K562 (cell line): ENCODE data around the gene BEST1. TPM values are rescaled to one million over a fixed set of nuclear protein-coding genes. Genes with fewer than 3 reads are reported as not detected.

Experiments
- CBX1 ChIP-seq: sonication (generic); IDR thresholded peaks from 2 replicates; pipeline ENCODE4 v1.6.1; 2016; ENCODE audit warnings: antibody characterized with exemption, low read depth, mild to moderate bottlenecking
- DACH1 ChIP-seq: fragments of 450-650 bp; IDR thresholded peaks from 2 replicates; pipeline ENCODE4 v1.6.1; 2018; ENCODE audit not compliant: partially characterized antibody
- FOXJ3 ChIP-seq: sonication (generic); formaldehyde crosslinking; IDR thresholded peaks from 2 replicates; pipeline ENCODE4 v1.4.0; 2020; ENCODE audit warnings: mild to moderate bottlenecking, missing genetic modification reagents
- HDAC6 ChIP-seq: IDR thresholded peaks from 2 replicates; pipeline ENCODE4 v1.6.1; 2012; ENCODE audit warnings: low read depth, mild to moderate bottlenecking, control low read depth, inconsistent platforms, low read length, moderate library complexity
- KAT7 ChIP-seq: sonication (generic); formaldehyde crosslinking; IDR thresholded peaks from 2 replicates; pipeline ENCODE4 v1.8.0; 2022; ENCODE audit warnings: missing genetic modification reagents, mild to moderate bottlenecking, borderline replicate concordance
- MEF2A ChIP-seq: IDR thresholded peaks from 2 replicates; pipeline ENCODE4 v1.6.1; 2011; ENCODE audit warnings: low read depth, mild to moderate bottlenecking, low read length, moderate library complexity; ENCODE audit not compliant: control insufficient read depth
- MIER1 ChIP-seq: fragments of 450-650 bp; IDR thresholded peaks from 2 replicates; pipeline ENCODE4 v1.6.1; 2016; ENCODE audit warnings: antibody characterized with exemption, mild to moderate bottlenecking, low read depth
- NFXL1 ChIP-seq: fragments of 450-650 bp; formaldehyde crosslinking; IDR thresholded peaks from 2 replicates; pipeline ENCODE4 v1.4.0; 2021; ENCODE audit warnings: mild to moderate bottlenecking
- NR2C2 ChIP-seq, 2 experiments: fragments of 200-800 bp in 1 of 2; sonication (Bioruptor generic) in 1 of 2; sonication (generic) in 1 of 2; formaldehyde crosslinking in 1 of 2; IDR thresholded peaks; 2 replicates each; pipeline versions ENCODE4 v1.6.1 to v1.8.0; 2016 to 2022; ENCODE audit warnings: mild to moderate bottlenecking in 1 of 2, missing compliant biosample characterization in 1 of 2, missing genetic modification characterization in 1 of 2, missing genetic modification reagents in 1 of 2
- SIN3B ChIP-seq: fragments of 450-650 bp; IDR thresholded peaks from 2 replicates; pipeline ENCODE4 v1.6.1; 2017; ENCODE audit warnings: low read depth, mild to moderate bottlenecking, moderate library complexity
- SP2 ChIP-seq: IDR thresholded peaks from 2 replicates; pipeline ENCODE4 v1.6.1; 2011; ENCODE audit warnings: mild to moderate bottlenecking, low read depth, low read length, moderate library complexity; ENCODE audit not compliant: poor library complexity, severe bottlenecking; ENCODE audit errors: extremely low read depth
- TCF7L2 ChIP-seq: fragments of 150-350 bp; IDR thresholded peaks from 2 replicates; pipeline ENCODE4 v1.6.1; 2016; ENCODE audit warnings: low read depth, mild to moderate bottlenecking, low read length, moderate library complexity
- TEAD4 ChIP-seq, 2 experiments: sonication (generic) in 1 of 2; formaldehyde crosslinking in 1 of 2; IDR thresholded peaks; 2 replicates each; pipeline versions ENCODE4 v1.6.1 to v1.8.0; 2012 to 2022; ENCODE audit warnings: borderline replicate concordance in 1 of 2, inconsistent platforms in 1 of 2, low read length in 1 of 2, mild to moderate bottlenecking in 1 of 2, missing genetic modification reagents in 1 of 2
- polyA plus RNA-seq, 8 experiments: library from polyadenylated mRNA; depleted of rRNA in 4 of 8; stranded (reverse) in 5 of 8; unstranded in 3 of 8; fragments of >200 nt; fragmentation: Nextera tagmentation in 2 of 8; fragmentation: Illumina TruSeq in 1 of 8; extraction: Ambion mirVana in 2 of 8; extraction: Trizol in 1 of 8; gene quantifications; 2 replicates each; pipeline versions ENCODE4 v1.2.1 to v1.2.3, GENCODE V29; 2011 to 2014; ENCODE audit warnings: inconsistent platforms in 1 of 8, missing spikeins in 1 of 8
- total RNA-seq, 7 experiments: library from RNA; depleted of rRNA in 6 of 7; stranded (reverse); fragments of >200 nt in 6 of 7; fragmentation: Illumina TruSeq in 2 of 7; extraction: Trizol in 2 of 7; gene quantifications; 2 replicates each; pipeline versions ENCODE4 v1.2.1 to v1.2.3, GENCODE V29; 2011 to 2021; ENCODE audit warnings: low replicate concordance in 1 of 7
- TF ChIP-seq, protein P1 (sequence below): fragments of 450-650 bp; formaldehyde crosslinking; IDR thresholded peaks from 2 replicates; pipeline ENCODE4 v1.4.0; 2020; ENCODE audit warnings: mild to moderate bottlenecking
- TF ChIP-seq, protein P2 (sequence below): IDR thresholded peaks from 2 replicates; pipeline ENCODE4 v1.6.1; 2011; ENCODE audit not compliant: insufficient read length; ENCODE audit errors: extremely low read depth
- TF ChIP-seq, protein P3 (sequence below): fragments of 450-650 bp; IDR thresholded peaks from one replicate; pipeline ENCODE4 v1.6.1; 2018; ENCODE audit warnings: mild to moderate bottlenecking, moderate library complexity; ENCODE audit not compliant: partially characterized antibody
- TF ChIP-seq, protein P4 (sequence below), 2 experiments: fragments of 450-650 bp in 1 of 2; IDR thresholded peaks; 2 replicates each; pipeline ENCODE4 v1.6.1; 2011 to 2017; ENCODE audit warnings: low read depth in 2 of 2, antibody characterized with exemption in 1 of 2, borderline replicate concordance in 1 of 2, low read length in 1 of 2, mild to moderate bottlenecking in 1 of 2, mixed read lengths in 1 of 2; ENCODE audit not compliant: control insufficient read depth in 1 of 2
- TF ChIP-seq, protein P5 (sequence below): sonication (generic); IDR thresholded peaks from 2 replicates; pipeline ENCODE4 v1.6.1; 2016

BEST1 gene
- total and polyA plus RNA-seq, 9 of the 15 experiments (the other 6 are each of a cell fraction or from before 2014, with no cell fraction given) = 0.07 to 1.3 (median 0.40) TPM

DNA sequence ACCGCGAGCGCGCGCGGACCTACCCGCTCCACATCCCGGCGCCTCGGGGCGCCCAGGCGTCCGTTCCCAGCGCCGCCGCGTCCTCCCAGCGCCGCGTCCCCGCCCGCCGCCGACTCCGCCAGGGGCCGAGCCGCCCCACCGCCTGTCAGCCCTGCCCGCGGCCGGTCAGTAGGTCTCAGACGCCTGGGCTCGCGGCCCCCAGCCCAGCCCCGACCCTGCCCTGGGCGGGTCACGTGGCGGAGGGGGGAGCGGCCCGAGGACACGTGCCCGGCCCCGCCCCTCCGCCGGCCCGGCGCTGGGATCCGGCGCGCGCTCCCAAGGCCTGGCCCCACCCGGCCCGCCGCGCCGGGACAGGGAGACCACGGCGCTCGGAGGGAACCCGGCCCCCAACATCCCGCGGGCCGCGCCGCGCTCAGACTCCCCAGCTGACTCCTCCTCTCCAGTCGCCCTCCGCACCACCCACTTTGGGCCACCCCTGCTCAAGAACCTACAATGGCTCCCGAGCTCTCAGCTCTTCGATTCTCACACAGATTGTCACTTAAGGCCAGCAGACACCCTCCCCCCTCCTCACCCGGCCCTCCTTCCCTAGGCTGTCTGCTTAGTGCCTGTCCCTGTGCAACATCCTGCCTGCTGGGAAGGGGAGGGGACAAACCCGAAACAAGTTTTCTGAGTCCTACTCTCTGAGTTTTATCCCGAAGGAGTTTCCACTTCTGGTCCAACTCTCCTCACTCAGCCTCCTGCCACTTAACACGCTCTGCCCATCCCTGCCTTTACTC, 32.6 kb upstream of the BEST1 start, which contains the start of gene RAB3IL1 (continued):
- TF ChIP-seq, protein P1, sequence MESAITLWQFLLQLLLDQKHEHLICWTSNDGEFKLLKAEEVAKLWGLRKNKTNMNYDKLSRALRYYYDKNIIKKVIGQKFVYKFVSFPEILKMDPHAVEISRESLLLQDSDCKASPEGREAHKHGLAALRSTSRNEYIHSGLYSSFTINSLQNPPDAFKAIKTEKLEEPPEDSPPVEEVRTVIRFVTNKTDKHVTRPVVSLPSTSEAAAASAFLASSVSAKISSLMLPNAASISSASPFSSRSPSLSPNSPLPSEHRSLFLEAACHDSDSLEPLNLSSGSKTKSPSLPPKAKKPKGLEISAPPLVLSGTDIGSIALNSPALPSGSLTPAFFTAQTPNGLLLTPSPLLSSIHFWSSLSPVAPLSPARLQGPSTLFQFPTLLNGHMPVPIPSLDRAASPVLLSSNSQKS = no peak
- TF ChIP-seq CBX1 = peak; percentile 90; the same call in 1 of the 2 replicates
- TF ChIP-seq SIN3B = peak; percentile 67; the same call in 1 of the 2 replicates
- no peak for TF ChIP-seq TCF7L2
- TF ChIP-seq, protein P2, sequence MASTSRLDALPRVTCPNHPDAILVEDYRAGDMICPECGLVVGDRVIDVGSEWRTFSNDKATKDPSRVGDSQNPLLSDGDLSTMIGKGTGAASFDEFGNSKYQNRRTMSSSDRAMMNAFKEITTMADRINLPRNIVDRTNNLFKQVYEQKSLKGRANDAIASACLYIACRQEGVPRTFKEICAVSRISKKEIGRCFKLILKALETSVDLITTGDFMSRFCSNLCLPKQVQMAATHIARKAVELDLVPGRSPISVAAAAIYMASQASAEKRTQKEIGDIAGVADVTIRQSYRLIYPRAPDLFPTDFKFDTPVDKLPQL = no peak
- no peak for TF ChIP-seq DACH1
- TF ChIP-seq, protein P3, sequence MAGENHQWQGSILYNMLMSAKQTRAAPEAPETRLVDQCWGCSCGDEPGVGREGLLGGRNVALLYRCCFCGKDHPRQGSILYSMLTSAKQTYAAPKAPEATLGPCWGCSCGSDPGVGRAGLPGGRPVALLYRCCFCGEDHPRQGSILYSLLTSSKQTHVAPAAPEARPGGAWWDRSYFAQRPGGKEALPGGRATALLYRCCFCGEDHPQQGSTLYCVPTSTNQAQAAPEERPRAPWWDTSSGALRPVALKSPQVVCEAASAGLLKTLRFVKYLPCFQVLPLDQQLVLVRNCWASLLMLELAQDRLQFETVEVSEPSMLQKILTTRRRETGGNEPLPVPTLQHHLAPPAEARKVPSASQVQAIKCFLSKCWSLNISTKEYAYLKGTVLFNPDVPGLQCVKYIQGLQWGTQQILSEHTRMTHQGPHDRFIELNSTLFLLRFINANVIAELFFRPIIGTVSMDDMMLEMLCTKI = no peak
- TF ChIP-seq NFXL1 (CRISPR knock-in tag) = no peak
- TF ChIP-seq FOXJ3 (CRISPR knock-in tag) = no peak
- no peak for TF ChIP-seq HDAC6
- TF ChIP-seq, protein P4, sequence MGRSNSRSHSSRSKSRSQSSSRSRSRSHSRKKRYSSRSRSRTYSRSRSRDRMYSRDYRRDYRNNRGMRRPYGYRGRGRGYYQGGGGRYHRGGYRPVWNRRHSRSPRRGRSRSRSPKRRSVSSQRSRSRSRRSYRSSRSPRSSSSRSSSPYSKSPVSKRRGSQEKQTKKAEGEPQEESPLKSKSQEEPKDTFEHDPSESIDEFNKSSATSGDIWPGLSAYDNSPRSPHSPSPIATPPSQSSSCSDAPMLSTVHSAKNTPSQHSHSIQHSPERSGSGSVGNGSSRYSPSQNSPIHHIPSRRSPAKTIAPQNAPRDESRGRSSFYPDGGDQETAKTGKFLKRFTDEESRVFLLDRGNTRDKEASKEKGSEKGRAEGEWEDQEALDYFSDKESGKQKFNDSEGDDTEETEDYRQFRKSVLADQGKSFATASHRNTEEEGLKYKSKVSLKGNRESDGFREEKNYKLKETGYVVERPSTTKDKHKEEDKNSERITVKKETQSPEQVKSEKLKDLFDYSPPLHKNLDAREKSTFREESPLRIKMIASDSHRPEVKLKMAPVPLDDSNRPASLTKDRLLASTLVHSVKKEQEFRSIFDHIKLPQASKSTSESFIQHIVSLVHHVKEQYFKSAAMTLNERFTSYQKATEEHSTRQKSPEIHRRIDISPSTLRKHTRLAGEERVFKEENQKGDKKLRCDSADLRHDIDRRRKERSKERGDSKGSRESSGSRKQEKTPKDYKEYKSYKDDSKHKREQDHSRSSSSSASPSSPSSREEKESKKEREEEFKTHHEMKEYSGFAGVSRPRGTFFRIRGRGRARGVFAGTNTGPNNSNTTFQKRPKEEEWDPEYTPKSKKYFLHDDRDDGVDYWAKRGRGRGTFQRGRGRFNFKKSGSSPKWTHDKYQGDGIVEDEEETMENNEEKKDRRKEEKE (IDR thresholded peaks at IDR 0.05; ENCODE audit: borderline replicate concordance in 1 of 2, control insufficient read depth in 1 of 2, low read depth in 2 of 2, low read length in 1 of 2) = no peak
- TF ChIP-seq KAT7 = 0 out of 2 replicates have a peak, but pooled peaks have one; percentile 72
- no peak for TF ChIP-seq SP2
- TF ChIP-seq TEAD4 (IDR thresholded peaks at IDR 0.05; ENCODE audit: low read length) = no peak
- no peak for TF ChIP-seq TEAD4 (CRISPR knock-in tag; IDR thresholded peaks at IDR 0.05; ENCODE audit: borderline replicate concordance)
- no peak for TF ChIP-seq MEF2A
- no peak for TF ChIP-seq MIER1
- TF ChIP-seq, protein P5, sequence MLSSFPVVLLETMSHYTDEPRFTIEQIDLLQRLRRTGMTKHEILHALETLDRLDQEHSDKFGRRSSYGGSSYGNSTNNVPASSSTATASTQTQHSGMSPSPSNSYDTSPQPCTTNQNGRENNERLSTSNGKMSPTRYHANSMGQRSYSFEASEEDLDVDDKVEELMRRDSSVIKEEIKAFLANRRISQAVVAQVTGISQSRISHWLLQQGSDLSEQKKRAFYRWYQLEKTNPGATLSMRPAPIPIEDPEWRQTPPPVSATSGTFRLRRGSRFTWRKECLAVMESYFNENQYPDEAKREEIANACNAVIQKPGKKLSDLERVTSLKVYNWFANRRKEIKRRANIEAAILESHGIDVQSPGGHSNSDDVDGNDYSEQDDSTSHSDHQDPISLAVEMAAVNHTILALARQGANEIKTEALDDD = no peak
- no peak for TF ChIP-seq NR2C2 (CRISPR knock-in tag; IDR thresholded peaks at IDR 0.05)
- TF ChIP-seq NR2C2 (tag; IDR thresholded peaks at IDR 0.05) = no peak
